Measurements from ENCODE around the gene KIF5B. TPM values are rescaled to one million over a fixed set of nuclear protein-coding genes. Genes with fewer than 3 reads are reported as not detected.

Gene KIF5B
- total RNA-seq, 2 experiments from 2014 or later: 63.8 to 81.3 TPM

DNA sequence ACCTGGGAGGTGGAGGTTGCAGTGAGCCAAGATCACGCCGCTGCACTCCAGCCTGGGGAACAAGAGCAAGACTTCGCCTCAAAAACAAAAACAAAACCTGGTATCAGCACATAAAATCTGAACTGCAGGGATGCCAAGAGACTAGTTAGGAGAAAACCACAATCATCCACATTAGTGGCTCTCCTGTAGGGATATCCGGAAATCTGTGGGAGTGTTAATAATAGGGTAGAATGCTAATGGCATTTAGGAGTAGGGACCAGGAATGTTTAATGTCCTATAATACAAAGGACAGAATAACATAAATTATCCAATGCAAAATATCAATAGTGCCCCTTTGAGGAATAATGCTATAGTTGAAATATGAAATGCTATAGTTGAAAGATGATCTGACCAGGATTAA, 24.3 kb downstream of the KIF5B start:
- H3K4me1 ChIP-seq (ENCODE audit: insufficient read depth, low read length, poor library complexity, severe bottlenecking): no peaks in the 10 kb centered on the region
- intact Hi-C loops (cut with micrococcal nuclease; ENCODE audit: unreplicated experiment): loop anchor here (2.0 kb wide), 1 partner anchor 13 kb away; no protein-coding TSS in a partner anchor
- H4K20me1 ChIP-seq (ENCODE audit: insufficient read depth, low read length): no peaks in the 10 kb centered on the region
- no peak overlapping the region for H3K27ac ChIP-seq (ENCODE audit: low read depth, low read length, poor library complexity, severe bottlenecking)
- H3K4me2 ChIP-seq (ENCODE audit: low read length): no peak overlapping the region
- H3K36me3 ChIP-seq (ENCODE audit: insufficient read depth, low read length): peaks cover 100% of the 10 kb centered on the region
- H3K4me3 ChIP-seq (ENCODE audit: low read depth, low read length, poor library complexity, severe bottlenecking): no peak overlapping the region
- CTCF ChIA-PET (ENCODE audit: unreplicated experiment): no interaction called here
- H3K9me2 ChIP-seq (ENCODE audit: insufficient read depth, low read length): no peaks in the 10 kb centered on the region
- TF ChIP-seq, protein P1, sequence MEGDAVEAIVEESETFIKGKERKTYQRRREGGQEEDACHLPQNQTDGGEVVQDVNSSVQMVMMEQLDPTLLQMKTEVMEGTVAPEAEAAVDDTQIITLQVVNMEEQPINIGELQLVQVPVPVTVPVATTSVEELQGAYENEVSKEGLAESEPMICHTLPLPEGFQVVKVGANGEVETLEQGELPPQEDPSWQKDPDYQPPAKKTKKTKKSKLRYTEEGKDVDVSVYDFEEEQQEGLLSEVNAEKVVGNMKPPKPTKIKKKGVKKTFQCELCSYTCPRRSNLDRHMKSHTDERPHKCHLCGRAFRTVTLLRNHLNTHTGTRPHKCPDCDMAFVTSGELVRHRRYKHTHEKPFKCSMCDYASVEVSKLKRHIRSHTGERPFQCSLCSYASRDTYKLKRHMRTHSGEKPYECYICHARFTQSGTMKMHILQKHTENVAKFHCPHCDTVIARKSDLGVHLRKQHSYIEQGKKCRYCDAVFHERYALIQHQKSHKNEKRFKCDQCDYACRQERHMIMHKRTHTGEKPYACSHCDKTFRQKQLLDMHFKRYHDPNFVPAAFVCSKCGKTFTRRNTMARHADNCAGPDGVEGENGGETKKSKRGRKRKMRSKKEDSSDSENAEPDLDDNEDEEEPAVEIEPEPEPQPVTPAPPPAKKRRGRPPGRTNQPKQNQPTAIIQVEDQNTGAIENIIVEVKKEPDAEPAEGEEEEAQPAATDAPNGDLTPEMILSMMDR (conservative IDR thresholded peaks at IDR 0.05; ENCODE audit: low read length): no peak
- no peak for TF ChIP-seq EZH2phosphoT487 (IDR thresholded peaks at IDR 0.05; ENCODE audit: borderline replicate concordance, low read depth, low read length)
- no peaks in the 10 kb centered on the region for H3K9me3 ChIP-seq (ENCODE audit: low read length)
- DNase-seq (ENCODE audit: low spot score): no peak
- no peak overlapping the region for H2AFZ ChIP-seq (ENCODE audit: low read length)
- H3K79me2 ChIP-seq (ENCODE audit: insufficient read depth, low read depth, low read length): peaks cover 10% of the 10 kb centered on the region; the same call in 1 of the 2 replicates
- POLR2A ChIA-PET: no interaction called here
- BruUV-seq (replicated peaks): no TSS peak

DNA sequence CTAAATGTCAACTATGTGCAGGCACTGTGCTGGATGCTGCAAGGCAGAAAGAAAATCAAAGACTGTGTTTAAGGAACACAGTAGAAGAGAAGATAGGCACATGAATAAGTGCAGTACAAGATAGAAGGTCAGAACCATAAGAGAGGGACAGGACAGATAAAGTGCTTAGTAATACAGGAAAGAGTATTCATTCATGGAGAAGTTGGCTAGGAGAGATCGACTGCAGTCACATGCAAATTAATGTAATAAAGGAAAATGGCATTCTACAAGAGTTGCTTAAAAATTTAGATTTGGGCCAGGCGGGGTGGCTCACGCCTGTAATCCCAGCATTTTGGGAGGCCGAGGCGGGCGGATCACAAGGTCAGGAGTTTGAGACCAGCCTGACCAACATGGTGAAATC, 24.8 kb downstream of the KIF5B start:
- H4K20me1 ChIP-seq (ENCODE audit: insufficient read depth, low read length): no peaks in the 10 kb centered on the region
- DNase-seq (ENCODE audit: low spot score): no peak
- no peaks in the 10 kb centered on the region for H3K9me3 ChIP-seq (ENCODE audit: low read length)
- H3K9me2 ChIP-seq (ENCODE audit: insufficient read depth, low read length): no peaks in the 10 kb centered on the region
- peaks cover 8% of the 10 kb centered on the region; the same call in 1 of the 2 replicates for H3K79me2 ChIP-seq (ENCODE audit: insufficient read depth, low read depth, low read length)
- no peak overlapping the region for H3K27ac ChIP-seq (ENCODE audit: low read depth, low read length, poor library complexity, severe bottlenecking)
- intact Hi-C loops (cut with micrococcal nuclease; ENCODE audit: unreplicated experiment): no loop called here
- H3K4me1 ChIP-seq (ENCODE audit: insufficient read depth, low read length, poor library complexity, severe bottlenecking): no peaks in the 10 kb centered on the region
- ChIA-PET CTCF (ENCODE audit: unreplicated experiment) (no interaction called here), POLR2A (no interaction called here)
- peaks cover 100% of the 10 kb centered on the region for H3K36me3 ChIP-seq (ENCODE audit: insufficient read depth, low read length)
- no peak overlapping the region for H2AFZ ChIP-seq (ENCODE audit: low read length)
- H3K4me3 ChIP-seq (ENCODE audit: low read depth, low read length, poor library complexity, severe bottlenecking): no peak overlapping the region
- H3K4me2 ChIP-seq (ENCODE audit: low read length): no peak overlapping the region
- no TSS peak for BruUV-seq (replicated peaks)
- no peak for TF ChIP-seq EZH2phosphoT487 (IDR thresholded peaks at IDR 0.05; ENCODE audit: borderline replicate concordance, low read depth, low read length)
- TF ChIP-seq, protein P1 (conservative IDR thresholded peaks at IDR 0.05; ENCODE audit: low read length): no peak

DNA sequence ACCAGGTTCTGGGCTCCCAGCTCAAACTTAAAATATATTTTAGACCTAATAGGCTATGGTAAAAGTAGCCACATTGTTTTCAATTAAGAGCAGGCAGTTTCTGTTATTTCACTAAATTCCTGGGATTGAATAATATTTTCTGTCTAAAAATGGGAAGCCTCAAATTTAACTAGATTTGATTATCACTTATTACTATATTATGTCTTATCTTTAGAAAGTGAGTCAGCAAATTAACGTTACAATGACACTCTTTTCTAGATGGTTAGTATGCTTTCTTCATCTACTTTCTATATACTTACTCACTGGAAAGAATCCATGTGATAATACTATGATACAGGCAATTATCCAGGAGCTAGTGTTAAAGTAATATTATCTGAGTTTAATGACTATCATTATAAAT, 27.5 kb downstream of the KIF5B start:
- Histone ChIP-seq H4K20me1 (ENCODE audit: insufficient read depth, low read length) (no peaks in the 10 kb centered on the region), H3K79me2 (ENCODE audit: insufficient read depth, low read depth, low read length) (peaks cover 14% of the 10 kb centered on the region; the same call in 1 of the 2 replicates), H3K9me3 (ENCODE audit: low read length) (no peaks in the 10 kb centered on the region), H3K27ac (ENCODE audit: low read depth, low read length, poor library complexity, severe bottlenecking) (no peak overlapping the region), H2AFZ (ENCODE audit: low read length) (no peak overlapping the region), H3K4me1 (ENCODE audit: insufficient read depth, low read length, poor library complexity, severe bottlenecking) (no peaks in the 10 kb centered on the region), H3K36me3 (ENCODE audit: insufficient read depth, low read length) (peaks cover 94% of the 10 kb centered on the region), H3K4me2 (ENCODE audit: low read length) (no peak overlapping the region), H3K4me3 (ENCODE audit: low read depth, low read length, poor library complexity, severe bottlenecking) (no peak overlapping the region), H3K9me2 (ENCODE audit: insufficient read depth, low read length) (no peaks in the 10 kb centered on the region)
- POLR2A ChIA-PET: interaction anchor here (0.8 to 1.4 kb wide), 3 partner anchors 8 to 26 kb away, joined by 3 to 6 read pairs (median 4); no protein-coding TSS in a partner anchor
- intact Hi-C loops (cut with micrococcal nuclease; ENCODE audit: unreplicated experiment): no loop called here
- BruUV-seq (replicated peaks): no TSS peak
- CTCF ChIA-PET (ENCODE audit: unreplicated experiment): no interaction called here
- TF ChIP-seq, protein P1 (conservative IDR thresholded peaks at IDR 0.05; ENCODE audit: low read length): no peak
- TF ChIP-seq EZH2phosphoT487 (IDR thresholded peaks at IDR 0.05; ENCODE audit: borderline replicate concordance, low read depth, low read length): no peak
- no peak for DNase-seq (ENCODE audit: low spot score)
